Astrocyte of the cerebellum (primary cell): Measurements from ENCODE around the gene SNRK.

Experiments used
- DNase-seq: peaks from one replicate; pipeline ENCODE4 v3.0.0-alpha.2; 2011; ENCODE audit warnings: low read depth
- H3K4me3 ChIP-seq: 2 replicates; pipeline ENCODE4 v1.5.1; 2011; ENCODE audit warnings: mild to moderate bottlenecking, low read depth, low read length, moderate library complexity
- in situ Hi-C: cut with HindIII; loops from 2 replicates; pipeline ENCODE4 v1.10.0; 2017; ENCODE audit warnings: low sequenced_read_pairs
- TF ChIP-seq, protein P1 (sequence below): IDR thresholded peaks from 2 replicates; pipeline ENCODE4 v1.5.1; 2012; ENCODE audit warnings: low read length, low read depth, moderate library complexity, mild to moderate bottlenecking; ENCODE audit errors: missing control alignments

SNRK gene

GRCh38 chr3:43255662-43256061 is 30.7 kb upstream of the SNRK start:
- DNase-seq: no peak
- TF ChIP-seq, protein P1, sequence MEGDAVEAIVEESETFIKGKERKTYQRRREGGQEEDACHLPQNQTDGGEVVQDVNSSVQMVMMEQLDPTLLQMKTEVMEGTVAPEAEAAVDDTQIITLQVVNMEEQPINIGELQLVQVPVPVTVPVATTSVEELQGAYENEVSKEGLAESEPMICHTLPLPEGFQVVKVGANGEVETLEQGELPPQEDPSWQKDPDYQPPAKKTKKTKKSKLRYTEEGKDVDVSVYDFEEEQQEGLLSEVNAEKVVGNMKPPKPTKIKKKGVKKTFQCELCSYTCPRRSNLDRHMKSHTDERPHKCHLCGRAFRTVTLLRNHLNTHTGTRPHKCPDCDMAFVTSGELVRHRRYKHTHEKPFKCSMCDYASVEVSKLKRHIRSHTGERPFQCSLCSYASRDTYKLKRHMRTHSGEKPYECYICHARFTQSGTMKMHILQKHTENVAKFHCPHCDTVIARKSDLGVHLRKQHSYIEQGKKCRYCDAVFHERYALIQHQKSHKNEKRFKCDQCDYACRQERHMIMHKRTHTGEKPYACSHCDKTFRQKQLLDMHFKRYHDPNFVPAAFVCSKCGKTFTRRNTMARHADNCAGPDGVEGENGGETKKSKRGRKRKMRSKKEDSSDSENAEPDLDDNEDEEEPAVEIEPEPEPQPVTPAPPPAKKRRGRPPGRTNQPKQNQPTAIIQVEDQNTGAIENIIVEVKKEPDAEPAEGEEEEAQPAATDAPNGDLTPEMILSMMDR: no peak
- in situ Hi-C loops: no loop called here
- no peak overlapping the region for H3K4me3 ChIP-seq

- in situ Hi-C loops: no loop called here
- TF ChIP-seq, protein P1: no peak
- no peak for DNase-seq
Observed at GRCh38 chr3:43256714-43257461, 29.5 kb upstream of the SNRK start.

GRCh38 chr3:43257850-43258249 is 28.5 kb upstream of the SNRK start:
- TF ChIP-seq, protein P1: no peak
- in situ Hi-C loops: no loop called here
- H3K4me3 ChIP-seq: no peak overlapping the region

More at GRCh38 chr3:43256714-43257461, 29.5 kb upstream of the SNRK start:
- no peak overlapping the region for H3K4me3 ChIP-seq

GRCh38 chr3:43259626-43260025 is 26.7 kb upstream of the SNRK start:
- no peak for DNase-seq
- no peak overlapping the region for H3K4me3 ChIP-seq
- in situ Hi-C loops: no loop called here
- TF ChIP-seq, protein P1: no peak

More at GRCh38 chr3:43257850-43258249, 28.5 kb upstream of the SNRK start:
- DNase-seq: no peak

DNA sequence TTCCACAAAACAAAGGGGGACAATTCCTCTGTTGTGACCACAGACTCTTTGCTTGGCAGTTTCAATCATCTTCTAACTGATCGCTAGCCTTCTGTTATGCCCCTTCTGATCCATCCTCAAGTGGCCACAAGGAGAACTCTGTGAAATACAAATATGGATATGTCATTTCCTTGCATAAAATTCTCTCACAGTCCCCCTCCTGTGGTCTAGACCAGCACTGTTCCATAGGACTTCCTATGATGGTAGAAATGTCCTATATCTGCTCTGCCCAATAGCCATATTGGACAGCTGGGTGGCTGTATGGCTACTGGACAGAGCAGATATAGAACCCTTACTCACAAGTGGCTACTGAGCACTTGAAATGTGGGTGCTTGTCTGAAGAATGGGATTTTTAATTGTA is 25.9 kb upstream of the SNRK start:
- no peak for DNase-seq
- TF ChIP-seq, protein P1: no peak
- H3K4me3 ChIP-seq: no peak overlapping the region
- in situ Hi-C loops: no loop called here

GRCh38 chr3:43262194-43262593 is 24.1 kb upstream of the SNRK start:
- no peak for DNase-seq
- no peak overlapping the region for H3K4me3 ChIP-seq
- in situ Hi-C loops: no loop called here
- TF ChIP-seq, protein P1: no peak
